ENCODE data around the gene RAET1E. TPM values are rescaled to one million over a fixed set of nuclear protein-coding genes. Genes with fewer than 3 reads are reported as not detected.

The RAET1E gene
- total and polyA plus RNA-seq, 8 donors = 0.19 to 2.6 TPM; not detected in 6

DNA sequence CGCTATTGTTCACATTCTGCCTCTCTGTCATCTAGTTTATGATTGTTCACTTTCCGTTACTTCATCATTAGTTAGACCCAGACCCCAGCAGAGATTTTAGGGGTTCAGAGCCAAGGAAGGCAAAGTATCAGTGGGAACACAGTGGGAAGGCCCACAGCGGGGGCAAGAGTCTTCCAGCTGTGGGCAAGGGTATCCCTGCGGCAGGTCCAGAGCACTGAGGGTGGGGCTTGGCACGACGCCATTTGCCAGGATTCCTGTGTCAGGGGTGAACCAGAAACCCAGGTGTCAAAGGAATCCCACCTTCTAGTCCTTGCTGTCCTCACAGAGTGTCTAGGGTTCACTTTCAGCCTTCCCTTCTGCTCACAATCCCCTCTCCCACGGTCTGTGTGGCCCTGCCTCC is 13.3 kb downstream of the RAET1E start:
- H3K4me3 ChIP-seq = no peak overlapping the region
- no peaks in the 10 kb centered on the region for H3K9me3 ChIP-seq
- no peak for DNase-seq
- no peak overlapping the region for H3K27ac ChIP-seq
- 68 to 76% (median 74%) methylated on average over 7 of the region's 7 CpGs for WGBS, 5 donors
- peaks cover 0 to 10% (median 4%) of the 10 kb centered on the region in 4 donors for H3K4me1 ChIP-seq
- TF ChIP-seq EP300 (IDR thresholded peaks at IDR 0.05) (no peak), POLR2A (IDR thresholded peaks at IDR 0.05) (no peak), POLR2AphosphoS5 (IDR thresholded peaks at IDR 0.05) (no peak)
- TF ChIP-seq, protein P1, sequence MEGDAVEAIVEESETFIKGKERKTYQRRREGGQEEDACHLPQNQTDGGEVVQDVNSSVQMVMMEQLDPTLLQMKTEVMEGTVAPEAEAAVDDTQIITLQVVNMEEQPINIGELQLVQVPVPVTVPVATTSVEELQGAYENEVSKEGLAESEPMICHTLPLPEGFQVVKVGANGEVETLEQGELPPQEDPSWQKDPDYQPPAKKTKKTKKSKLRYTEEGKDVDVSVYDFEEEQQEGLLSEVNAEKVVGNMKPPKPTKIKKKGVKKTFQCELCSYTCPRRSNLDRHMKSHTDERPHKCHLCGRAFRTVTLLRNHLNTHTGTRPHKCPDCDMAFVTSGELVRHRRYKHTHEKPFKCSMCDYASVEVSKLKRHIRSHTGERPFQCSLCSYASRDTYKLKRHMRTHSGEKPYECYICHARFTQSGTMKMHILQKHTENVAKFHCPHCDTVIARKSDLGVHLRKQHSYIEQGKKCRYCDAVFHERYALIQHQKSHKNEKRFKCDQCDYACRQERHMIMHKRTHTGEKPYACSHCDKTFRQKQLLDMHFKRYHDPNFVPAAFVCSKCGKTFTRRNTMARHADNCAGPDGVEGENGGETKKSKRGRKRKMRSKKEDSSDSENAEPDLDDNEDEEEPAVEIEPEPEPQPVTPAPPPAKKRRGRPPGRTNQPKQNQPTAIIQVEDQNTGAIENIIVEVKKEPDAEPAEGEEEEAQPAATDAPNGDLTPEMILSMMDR (IDR thresholded peaks at IDR 0.05) = no peak
- no peaks in the 10 kb centered on the region for H3K27me3 ChIP-seq
- intact Hi-C loops (cut with DNase I; ENCODE audit: low total_unique reads) = no loop called here
- no peaks in the 10 kb centered on the region for H3K36me3 ChIP-seq

DNA sequence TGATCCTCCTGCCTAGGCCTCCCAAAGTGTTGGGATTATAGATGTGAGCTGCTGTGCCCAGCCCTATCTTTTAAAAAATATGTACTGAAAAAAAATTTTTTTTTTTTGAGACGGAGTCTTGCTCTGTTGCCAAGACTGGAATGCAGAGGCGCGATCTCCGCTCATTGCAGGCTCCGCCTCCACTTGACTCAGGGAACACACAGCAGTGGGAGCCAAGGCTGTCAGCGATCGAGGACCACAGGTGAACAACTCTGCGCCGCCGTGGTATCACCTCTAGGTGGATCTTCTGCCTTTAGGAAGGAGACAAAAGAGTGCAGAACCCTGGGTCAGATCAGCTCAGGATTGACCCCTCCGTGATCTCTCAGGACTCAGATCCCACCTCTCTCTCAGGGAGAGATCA is 13.7 kb downstream of the RAET1E start:
- intact Hi-C loops (cut with DNase I; ENCODE audit: low total_unique reads) = no loop called here

DNA sequence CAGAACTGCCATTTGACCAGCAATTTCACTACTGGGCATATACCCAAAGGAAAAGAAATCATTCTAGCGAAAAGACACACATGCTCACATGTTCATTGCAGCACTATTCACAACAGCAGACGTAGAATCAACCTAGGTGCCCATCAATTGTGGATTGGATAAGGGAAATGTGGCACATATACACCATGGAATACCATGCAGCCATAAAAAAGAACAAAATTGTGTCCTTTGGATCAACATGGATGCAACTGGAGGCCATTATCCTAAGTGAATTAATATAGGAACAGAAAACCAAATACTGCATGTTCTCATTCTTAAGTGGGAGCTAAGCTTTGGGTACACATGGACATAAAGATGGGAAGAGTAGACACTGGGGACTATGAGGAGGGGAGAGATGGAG is 16.1 kb downstream of the RAET1E start:
- WGBS, 5 donors = 81 to 95% (median 90%) methylated on average over 2 of the region's 2 CpGs

More for the DNA sequence above, 13.7 kb downstream of the RAET1E start:
- no peaks in the 10 kb centered on the region for H3K36me3 ChIP-seq
- peaks cover 0 to 10% (median 4%) of the 10 kb centered on the region in 4 donors for H3K4me1 ChIP-seq
- TF ChIP-seq, protein P1 (IDR thresholded peaks at IDR 0.05) = no peak
- H3K4me3 ChIP-seq = peak overlapping the region in 2 of 4 donors; percentile 7 to 13
- no peaks in the 10 kb centered on the region for H3K9me3 ChIP-seq
- peak; percentile 55 to 59 for DNase-seq
- 28 to 47% (median 39%) methylated on average over 11 of the region's 11 CpGs for WGBS, 5 donors
- no peak overlapping the region for H3K27ac ChIP-seq
- no peaks in the 10 kb centered on the region for H3K27me3 ChIP-seq

DNA sequence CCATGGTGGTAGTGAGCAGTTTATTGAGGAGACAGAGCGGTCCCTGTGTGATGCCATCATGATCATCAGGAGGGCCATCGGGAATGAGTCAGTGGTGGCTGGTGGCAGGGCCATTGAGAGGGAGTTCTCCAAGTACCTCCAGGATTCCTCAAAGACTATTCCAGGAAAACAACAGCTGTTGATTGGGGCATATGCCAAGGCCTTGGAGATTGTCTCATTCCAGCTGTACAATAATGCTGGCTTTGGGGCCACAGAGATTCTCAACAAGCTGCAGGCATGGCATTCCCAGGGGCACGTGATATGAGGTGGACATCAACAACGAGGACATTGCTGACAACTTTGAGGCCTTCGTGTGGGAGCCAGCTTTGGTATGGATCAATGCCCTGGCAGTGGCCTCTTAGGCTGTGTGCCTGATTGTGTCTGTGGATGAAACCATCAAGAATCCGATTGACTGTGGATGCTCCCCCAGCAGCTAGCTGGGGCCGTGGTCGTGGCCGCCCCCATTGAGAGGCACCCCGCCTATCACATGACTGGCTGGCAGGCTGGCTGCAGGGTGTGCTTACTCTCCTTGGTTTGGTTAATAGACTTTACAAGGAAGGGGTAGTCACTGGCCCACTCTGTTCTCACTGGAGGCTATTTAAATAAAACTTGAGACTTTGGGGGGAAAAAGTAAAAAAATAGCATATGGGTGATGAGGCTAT is 16.7 kb downstream of the RAET1E start:
- no peaks in the 10 kb centered on the region for H3K36me3 ChIP-seq
- H3K4me1 ChIP-seq = peaks cover 0 to 10% (median 4%) of the 10 kb centered on the region in 4 donors
- no peak overlapping the region for H3K4me3 ChIP-seq
- WGBS, 5 donors = 83 to 88% (median 86%) methylated on average over 8 to 10 of the region's 10 CpGs
- H3K27ac ChIP-seq = no peak overlapping the region
- no peaks in the 10 kb centered on the region for H3K27me3 ChIP-seq
- no peaks in the 10 kb centered on the region for H3K9me3 ChIP-seq
- no peak for TF ChIP-seq POLR2AphosphoS5 (IDR thresholded peaks at IDR 0.05)
- TF ChIP-seq, protein P1 (IDR thresholded peaks at IDR 0.05) = no peak
- no peak for TF ChIP-seq POLR2A (IDR thresholded peaks at IDR 0.05)
- TF ChIP-seq EP300 (IDR thresholded peaks at IDR 0.05) = no peak
- intact Hi-C loops (cut with DNase I; ENCODE audit: low total_unique reads) = no loop called here
- DNase-seq = no peak

More for the DNA sequence above, 16.1 kb downstream of the RAET1E start:
- Histone ChIP-seq H3K4me3 (no peak overlapping the region), H3K27ac (no peak overlapping the region), H3K27me3 (no peaks in the 10 kb centered on the region), H3K9me3 (no peaks in the 10 kb centered on the region), H3K4me1 (peaks cover 0 to 10% (median 4%) of the 10 kb centered on the region in 4 donors), H3K36me3 (no peaks in the 10 kb centered on the region)
- intact Hi-C loops (cut with DNase I; ENCODE audit: low total_unique reads) = no loop called here
- TF ChIP-seq, protein P1 (IDR thresholded peaks at IDR 0.05) = no peak
- TF ChIP-seq POLR2AphosphoS5 (IDR thresholded peaks at IDR 0.05) (no peak), POLR2A (IDR thresholded peaks at IDR 0.05) (no peak), EP300 (IDR thresholded peaks at IDR 0.05) (no peak)
- no peak for DNase-seq
